ENCODE data around the gene POLR3GL.

Gene POLR3GL

DNA sequence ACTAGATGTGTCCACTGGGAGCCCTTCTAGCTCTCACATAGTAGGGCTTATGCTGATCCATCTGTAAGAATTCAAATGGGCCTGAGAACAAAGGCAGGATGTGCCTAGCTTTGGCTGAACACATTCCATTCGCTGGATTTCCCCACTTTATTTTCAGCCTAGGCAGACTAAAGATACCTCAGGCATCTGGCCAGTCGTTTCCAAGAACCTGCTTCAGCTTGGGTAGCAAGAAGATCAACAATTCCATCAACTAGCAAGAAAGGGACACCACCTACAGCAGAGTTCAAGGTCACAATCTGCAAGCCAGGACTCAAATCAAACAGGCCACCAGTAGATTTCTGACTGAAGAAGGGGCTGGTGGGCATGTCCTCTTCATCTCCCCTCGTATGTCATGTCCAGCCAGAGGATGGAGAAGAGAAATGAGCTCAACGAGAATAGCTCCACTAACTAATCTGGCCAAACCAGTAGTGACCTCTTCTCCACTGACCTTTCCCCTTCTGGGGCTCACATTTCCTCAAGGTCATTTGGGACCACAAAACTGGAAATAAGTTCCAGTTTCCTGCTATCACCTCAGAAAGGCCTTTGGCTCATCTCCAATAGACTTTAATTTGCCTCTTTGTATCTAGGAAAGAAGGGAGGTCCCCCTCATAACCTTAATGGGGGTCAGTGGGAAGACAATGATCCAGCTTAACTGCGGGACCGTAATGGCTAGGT is 17.7 kb downstream of the POLR3GL start:
- H3K27ac ChIP-seq, result no peak overlapping the region
- TF ChIP-seq, protein P1, sequence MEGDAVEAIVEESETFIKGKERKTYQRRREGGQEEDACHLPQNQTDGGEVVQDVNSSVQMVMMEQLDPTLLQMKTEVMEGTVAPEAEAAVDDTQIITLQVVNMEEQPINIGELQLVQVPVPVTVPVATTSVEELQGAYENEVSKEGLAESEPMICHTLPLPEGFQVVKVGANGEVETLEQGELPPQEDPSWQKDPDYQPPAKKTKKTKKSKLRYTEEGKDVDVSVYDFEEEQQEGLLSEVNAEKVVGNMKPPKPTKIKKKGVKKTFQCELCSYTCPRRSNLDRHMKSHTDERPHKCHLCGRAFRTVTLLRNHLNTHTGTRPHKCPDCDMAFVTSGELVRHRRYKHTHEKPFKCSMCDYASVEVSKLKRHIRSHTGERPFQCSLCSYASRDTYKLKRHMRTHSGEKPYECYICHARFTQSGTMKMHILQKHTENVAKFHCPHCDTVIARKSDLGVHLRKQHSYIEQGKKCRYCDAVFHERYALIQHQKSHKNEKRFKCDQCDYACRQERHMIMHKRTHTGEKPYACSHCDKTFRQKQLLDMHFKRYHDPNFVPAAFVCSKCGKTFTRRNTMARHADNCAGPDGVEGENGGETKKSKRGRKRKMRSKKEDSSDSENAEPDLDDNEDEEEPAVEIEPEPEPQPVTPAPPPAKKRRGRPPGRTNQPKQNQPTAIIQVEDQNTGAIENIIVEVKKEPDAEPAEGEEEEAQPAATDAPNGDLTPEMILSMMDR (conservative IDR thresholded peaks at IDR 0.05), result no peak

DNA sequence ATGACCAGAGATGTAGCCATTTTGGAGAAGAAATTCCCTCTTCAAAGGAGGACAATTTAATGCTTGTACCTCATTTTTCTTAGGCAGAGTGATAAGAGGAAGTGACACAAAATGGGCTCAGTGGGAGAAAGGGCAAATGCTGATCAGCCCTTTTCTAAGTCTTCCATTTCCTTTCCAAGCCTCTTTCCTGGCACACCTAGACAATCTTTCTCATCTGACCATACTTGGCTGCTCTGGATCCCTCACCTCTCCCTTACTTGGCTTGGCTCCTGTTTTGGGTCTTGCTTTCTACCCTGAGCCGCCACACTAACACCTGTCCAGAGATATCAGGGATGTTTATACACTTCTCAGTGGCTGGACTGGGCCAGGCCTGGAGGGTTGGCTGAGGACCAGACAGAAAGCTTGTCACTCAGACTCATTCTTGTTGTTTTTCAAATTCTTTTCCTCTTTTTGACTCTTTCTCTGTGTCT is 18.8 kb downstream of the POLR3GL start:
- TF ChIP-seq, protein P1 (conservative IDR thresholded peaks at IDR 0.05), result no peak
- no peak overlapping the region for H3K27ac ChIP-seq

DNA sequence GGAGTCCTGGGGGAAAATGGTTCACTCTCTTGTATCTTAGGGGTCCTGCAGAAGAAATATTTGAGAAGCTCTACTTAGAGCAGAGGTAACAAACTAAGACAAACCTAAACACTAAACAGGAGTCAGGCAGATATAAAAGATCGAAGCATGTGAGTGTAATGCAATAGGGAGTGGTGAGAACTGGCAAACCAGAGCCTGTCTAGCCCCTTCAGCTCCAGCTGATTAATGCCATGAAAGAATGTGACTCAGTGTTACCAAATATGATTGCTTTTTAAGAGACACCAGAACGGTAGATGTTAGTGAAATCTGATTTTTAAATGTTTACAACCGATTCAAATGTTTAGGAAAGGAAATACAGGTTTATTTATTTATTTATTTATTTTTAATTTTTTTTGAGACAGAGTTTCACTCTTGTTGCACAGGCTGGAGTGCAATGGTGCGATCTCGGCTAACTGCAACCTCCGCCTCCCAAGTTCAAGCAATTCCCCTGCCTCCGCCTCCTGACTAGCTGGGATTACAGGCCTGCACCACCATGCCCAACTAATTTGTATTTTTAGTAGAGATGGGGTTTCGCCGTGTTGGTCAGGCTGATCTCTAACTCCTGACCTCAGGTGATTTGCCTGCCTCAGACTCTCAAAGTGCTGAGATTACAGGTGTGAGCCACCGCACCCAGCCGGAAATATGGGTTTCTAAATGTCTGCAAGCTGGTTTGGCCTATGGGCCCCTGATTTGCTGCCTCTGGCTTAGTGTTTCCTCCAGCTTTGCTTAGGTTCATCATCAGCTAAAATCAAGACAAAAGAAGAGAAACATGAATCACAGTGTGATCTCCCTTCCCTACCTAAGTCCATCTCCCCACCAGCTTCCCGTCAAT is 19.7 kb downstream of the POLR3GL start:
- no peak overlapping the region; the same call in 1 of the 2 replicates for H3K27ac ChIP-seq
- TF ChIP-seq, protein P1 (conservative IDR thresholded peaks at IDR 0.05), result no peak

DNA sequence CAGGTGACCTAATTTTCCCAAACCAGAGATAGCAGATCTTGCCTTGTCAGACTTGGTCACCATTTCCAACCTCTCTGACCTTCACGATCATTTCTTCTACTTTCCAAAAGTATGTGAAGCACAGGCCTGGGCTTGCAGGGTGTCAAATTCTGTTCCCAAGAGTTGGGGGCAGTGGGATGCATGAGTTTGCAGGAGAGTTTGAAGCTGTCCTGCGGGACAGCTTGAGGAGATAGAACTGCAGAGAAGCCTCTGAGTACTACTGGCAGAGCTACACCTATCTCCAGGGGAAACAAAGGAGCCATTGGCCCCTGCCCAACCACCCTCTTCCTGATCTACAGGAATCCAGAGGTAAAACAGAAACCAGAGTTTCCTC is 20.6 kb downstream of the POLR3GL start:
- TF ChIP-seq, protein P1 (conservative IDR thresholded peaks at IDR 0.05), result no peak
- peak overlapping the region; percentile 44; the same call in 1 of the 2 replicates for H3K27ac ChIP-seq

DNA sequence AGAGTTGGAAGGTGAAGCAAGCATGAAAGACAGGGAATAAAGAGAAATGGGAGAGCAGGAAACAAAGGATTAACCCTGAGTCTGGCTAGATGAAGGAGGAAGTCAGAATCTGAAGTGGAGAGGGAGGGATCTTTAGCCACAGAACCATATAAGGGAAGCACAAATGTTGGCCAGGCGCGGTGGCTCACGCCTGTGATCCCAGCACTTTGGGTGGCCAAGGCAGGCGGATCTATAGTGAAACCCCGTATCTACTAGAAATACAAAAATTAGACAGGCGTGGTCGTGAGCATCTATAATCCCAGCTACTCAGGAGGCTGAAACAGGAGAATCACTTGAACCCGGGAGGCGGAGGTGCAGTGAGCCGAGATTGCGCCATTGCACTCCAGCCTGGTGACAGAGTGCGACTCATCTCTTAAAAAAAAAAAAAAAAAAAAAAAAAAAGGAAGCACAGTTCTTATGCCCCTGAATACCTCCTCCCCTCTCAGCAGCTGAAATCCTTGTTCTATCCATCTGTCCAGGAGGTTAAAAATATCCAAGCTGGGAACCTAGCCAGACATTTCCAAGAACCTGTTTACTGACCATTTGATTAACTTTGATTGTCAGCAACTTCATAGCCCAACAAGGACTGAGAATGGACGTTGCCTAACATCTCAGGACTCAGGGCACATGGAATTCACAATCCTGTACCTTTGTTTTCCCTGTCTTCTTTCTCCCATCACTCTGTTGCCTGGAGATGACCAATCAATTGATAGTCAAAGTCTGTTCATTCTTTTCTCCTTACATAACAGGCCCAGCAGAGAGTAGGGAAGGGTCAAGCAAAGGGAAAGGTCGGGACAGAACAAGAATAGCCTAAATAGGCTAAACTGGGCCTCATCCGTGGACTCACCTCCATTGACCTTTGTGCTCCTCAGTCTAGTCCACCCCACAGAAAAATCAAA is 21.3 kb downstream of the POLR3GL start:
- H3K27ac ChIP-seq, result peak overlapping the region; percentile 44
- TF ChIP-seq, protein P1 (conservative IDR thresholded peaks at IDR 0.05), result no peak

DNA sequence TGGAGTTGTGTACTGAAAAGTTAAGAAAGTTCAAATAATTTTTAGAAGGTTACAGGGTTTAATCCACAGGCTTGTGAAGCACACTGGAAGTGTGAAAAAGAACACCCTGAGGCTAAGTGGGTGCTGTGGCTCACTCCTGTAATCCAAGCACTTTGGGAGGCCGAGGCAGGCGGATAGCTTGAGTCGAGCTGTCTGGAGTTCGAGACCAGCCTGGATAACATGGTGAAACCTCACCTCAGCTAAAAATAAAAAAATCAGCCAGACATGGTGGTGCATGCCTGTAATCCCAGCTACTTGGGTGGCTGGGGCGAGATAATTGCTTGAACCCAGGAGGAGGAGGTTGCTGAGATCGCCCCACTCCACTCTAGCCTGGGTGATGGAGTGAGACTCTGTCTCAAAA is 22.1 kb downstream of the POLR3GL start:
- TF ChIP-seq, protein P1 (conservative IDR thresholded peaks at IDR 0.05), result no peak
- H3K27ac ChIP-seq, result peak overlapping the region; percentile 44

Measured in VCaP (cell line).